NCI-H226 (cell line): Measurements from ENCODE around the gene GRB10.

Source experiments
- DNase-seq: peaks from one replicate; pipeline ENCODE4 v3.0.0-alpha.2; 2015

GRB10 gene

DNA sequence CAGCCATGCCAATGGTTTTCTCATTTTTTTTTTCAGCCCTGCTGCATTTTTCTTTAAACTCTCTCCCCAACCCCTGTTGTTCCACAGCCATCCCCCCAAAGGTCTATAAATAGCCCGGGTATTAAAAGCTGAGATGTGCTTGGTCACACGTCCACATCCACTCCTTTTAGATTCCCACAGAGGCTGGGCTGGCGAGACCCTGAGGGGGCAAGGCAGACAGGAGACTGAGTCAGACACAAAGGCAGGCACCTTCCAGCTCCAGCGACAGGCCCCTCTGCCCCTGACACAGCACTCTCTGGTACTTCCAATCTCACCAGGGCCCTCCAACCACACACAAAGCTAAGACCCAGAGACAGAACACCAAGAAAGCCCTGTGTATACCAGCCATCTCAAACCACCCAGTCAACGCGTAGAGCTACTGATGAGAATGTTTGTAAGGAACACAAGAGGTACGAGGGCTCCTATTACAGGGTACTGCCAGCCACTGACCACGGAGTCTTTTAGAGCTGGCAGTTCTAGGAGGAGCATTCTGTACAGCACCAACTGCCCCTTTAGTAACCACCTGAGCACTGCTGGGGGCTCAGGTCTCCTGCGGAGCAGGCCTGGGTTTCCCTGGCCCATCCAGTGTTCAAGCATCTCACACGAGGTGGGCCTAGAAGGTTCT lies 153.3 kb downstream of the GRB10 start:
- no peak for DNase-seq

DNA sequence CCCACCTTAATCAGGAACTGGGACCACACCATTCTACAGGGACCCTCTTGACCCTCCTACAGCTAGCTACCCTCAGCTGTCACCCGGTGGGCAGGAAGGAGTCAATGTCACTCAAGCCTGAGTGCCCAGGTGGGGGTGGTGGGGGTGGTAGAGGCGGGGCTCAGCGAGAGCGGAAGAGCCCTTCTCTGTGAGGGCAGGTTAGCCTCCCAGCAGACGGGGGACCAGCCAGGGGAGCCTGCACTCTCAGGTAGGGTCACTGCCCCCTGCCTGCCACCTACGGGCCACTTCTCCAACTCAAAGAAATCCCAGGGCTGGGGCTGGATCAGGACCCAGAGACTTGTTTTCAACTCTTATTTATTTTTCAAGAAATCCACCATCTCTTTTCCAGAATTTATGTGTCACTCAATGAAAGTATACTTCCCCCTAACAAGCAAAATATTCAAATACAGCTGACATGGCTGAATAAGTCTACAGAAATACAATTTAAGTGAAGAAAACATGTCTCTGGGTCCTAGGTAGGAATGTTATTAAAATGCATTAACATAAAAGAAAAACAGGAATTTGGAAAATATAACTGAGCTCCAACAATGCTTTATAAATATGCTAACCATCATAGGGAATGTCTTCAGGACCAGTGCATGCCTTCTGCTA lies 154.1 kb downstream of the GRB10 start:
- DNase-seq: no peak

DNA sequence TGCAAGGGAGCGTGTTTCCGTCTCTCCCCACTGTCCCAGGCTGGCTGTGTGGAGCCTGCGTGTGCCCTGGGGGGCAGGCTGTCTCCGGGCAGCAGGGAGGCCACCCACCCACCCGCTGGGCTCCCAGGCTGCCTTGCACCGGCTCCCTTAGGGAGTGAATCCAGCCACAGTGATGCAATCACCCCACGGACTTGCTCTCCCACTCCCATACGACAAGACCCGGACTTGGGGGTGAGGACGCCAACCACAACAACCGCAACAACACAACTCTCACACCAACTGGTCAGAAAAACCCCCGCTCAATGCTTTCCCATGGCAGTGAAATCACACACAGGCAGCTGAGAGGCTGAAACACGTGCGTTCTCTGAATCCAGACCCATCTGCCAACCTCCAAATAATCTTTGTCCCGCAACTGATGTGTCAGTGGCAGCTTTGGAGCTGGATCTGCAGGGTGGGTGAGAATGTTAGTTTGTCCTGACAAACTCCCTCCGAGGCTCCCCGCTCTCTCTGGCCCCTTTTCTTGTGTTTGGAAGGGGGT lies 154.8 kb downstream of the GRB10 start:
- no peak for DNase-seq

DNA sequence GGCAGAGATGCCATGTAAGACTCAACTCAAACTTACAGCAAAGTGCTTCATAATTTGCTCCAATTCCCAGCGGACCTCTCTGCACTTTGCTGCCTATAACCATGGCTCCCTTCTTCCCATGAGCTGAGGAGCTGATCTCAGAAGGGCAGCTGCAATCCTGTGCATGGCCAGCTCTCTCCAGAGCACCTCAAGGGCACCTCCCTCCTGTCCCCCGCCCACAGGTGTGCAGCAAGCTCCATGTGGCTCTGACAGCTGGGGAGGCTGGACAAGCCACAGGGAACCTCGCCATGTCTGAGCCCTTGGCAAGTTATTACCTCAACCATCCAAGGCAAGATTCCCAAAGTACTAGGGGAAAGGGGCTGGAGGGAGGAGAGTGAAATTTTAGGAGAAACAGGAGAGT lies 156.4 kb downstream of the GRB10 start:
- DNase-seq: no peak

DNA sequence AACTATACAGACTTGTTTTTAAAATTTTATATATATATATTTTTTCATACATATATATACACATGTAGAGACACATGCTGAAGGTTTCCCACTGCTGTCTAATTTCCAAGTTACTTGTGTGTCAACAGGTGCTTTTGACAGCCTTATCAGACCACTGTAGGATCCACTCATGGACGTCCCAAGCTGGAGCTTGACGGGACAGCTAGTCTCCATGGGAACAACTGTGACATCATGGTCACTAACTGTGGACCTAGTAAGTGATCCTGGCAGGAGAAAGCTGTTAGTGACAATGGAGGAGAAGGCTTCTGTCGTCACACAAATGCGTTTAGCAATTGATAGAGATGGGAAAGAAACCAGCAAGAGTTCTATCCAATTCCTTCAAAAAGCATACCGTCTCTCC lies 157.3 kb downstream of the GRB10 start:
- no peak for DNase-seq

DNA sequence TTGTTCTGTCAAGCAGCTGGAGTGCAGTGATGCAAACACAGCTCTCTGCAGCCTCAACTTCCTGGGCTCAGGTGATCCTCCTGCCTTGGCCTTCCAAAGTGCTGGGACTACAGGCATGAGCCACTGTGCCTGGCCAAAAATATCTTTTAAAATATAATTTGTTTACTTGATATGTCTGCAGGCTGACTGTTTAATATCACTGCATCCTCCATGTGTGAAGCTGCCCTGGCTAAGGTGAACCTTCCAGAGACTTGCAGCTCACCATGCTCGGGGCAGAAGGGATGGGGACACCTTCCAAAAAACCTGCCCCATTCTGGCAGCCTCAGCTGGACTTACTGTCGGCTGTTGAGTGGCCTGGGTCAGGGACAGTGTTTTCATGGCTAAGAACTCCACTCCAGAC lies 159.9 kb downstream of the GRB10 start:
- DNase-seq: no peak

DNA sequence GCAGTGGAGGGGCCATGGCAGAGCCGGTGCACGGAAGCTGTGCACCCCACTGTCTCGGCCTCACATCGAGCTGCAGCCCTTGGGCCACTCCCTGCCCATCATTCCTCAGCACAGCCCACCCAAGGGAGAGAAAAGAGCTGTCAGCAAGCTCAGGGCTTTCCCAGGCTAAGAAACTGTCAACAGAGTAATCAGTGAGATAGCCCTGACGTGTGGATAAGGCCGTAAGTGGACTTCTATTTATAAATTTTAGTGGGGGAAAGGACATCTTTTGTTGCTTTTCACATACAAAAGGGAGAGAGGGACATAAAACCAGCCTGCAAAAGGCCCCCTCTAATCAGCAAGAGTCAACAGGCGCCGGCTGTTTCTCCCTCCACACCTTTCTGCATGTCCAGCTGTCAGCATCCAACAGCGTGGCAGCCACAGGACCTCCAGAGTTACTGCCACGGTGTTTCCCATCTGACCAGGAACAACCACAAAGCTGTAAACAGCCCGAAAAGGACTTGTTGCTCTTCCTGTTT lies 160.7 kb downstream of the GRB10 start:
- DNase-seq: no peak

DNA sequence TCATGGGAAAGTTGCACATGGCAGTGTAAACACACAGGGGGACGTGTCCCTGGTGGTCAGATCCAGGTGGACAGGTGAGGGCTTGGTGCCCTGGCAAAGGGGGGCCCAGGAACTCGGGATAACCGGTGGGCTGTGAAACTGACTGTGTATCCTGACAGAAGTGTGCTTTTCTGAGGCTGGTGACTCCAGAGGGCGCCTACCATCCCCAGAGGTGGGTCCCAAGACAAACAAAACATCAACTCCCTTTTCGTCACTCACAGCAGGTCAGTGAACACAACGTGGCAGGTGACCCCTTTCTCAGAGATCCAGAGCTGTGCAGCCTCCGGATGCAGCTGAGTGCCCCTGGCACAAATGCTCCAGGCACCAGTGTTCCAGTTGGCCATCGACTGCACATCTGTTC lies 161.5 kb downstream of the GRB10 start:
- no peak for DNase-seq

DNA sequence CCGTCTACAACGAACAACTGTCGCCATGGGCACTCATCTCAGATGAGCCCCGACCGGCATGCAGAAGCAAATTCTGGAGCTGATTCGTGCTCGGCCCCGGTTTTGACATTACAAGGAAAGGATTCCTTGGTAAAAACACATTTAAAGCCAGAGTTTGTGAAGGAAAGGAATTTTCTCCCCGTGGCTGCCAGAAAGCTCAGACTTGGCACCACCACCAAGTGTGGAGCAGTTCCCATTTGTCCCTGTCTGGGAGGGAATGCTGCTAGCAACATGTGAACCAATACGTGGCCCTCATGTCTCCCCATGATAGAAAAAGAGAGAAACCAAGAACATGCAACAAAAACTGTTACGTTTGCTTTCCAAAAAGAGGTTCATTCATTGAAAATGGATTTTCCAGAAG lies 162.3 kb downstream of the GRB10 start:
- DNase-seq: no peak

DNA sequence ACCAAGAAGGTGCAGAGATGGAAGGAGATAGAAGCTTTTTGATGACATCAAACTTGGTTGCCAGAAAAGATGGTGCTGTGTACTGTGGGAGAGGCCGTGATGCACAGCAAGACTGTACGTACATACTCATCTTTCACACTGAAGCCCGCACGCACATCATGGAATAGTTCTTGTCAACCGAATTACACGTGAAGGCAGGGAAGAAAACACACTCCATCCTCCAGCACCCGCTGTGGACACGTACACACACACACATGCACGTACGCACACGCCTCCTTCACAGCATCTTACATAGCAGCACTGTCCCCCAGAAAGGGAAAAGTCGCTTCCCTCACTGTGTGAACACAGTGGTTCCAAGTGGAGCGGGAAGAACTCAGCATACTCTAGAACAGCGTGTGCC lies 163.0 kb downstream of the GRB10 start:
- DNase-seq: no peak

DNA sequence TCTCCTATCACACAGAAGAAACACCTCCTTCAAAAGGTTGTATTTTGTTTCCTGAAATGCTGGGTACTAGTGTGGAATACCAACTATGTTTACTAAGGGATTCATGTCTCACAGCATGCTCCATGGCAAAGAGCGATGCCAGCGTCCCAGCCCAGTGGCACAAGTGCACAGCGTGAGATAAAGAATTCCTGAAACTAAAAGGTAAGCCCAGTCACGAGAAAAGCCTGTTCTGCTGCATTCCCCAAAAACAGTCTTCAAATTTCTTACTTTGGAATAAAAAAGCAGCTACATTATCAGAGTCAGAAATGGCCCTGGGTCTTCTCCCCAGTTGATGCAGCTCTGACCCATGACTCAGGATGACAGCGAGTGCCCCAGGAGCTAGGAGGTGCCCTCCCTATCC lies 164.4 kb downstream of the GRB10 start:
- no peak for DNase-seq

DNA sequence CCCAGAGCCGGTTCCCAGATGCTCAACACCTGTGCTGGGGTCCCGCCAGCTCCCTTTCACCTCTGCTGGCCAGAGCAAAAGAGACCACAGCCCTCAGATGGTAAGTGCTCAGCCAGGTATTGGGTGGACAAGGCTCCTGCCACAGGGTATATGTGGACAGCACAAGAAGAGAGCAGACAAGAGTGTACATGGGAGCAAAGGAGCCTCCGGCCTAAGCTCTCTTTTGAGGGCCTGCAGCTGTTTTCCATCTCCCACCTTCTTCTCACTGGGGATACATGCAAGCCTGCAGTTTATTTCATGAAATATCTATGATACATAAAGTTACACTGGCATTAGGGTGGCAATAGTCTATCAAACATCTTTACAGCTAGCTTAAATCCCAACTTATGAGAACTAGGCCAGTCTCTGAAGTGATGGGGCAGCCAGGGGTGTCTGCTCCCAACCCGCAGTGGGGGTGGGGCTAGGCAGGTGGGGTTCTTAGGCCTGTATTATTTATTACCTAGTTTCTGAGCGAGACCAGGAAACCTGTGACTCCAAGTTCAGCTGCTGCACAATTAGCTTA lies 167.1 kb downstream of the GRB10 start:
- no peak for DNase-seq

DNA sequence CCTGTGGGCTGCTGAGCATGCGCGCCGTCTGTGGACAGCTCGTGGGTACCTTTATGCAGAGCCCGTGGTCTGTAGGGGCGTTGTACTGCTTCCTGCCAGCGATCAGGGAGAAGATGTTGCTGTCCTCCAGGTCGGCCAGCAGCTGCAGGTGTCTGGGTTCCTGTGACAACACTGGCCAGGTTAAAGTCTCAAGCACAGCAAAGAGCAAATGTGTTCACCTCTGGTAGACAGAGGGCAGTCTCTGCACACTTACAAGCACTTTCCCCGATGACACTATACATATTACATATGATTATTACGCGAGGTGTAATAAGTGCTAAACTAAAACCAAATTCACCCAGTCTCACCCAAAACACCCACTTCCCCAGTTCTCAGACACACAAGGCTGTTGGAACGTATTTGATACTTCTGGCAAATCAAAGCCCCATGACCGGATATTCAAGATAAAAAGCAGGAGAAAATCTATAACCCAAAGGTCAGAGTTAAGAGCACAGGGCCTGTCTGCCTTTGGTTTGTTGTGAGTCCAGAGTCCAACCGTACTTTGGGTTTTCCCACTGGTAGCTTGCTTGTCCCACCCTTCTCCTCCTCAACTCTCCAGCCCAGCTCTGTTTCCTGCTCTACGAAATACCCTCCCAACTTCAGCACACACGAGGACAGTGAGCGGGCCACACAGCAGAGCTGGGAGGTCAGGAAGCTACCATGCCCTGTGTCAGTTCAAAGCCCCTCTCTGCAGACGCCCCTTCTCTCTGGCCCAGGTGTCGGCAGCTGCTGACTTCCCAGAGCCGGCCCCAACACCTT lies 167.8 kb downstream of the GRB10 start:
- DNase-seq: no peak

DNA sequence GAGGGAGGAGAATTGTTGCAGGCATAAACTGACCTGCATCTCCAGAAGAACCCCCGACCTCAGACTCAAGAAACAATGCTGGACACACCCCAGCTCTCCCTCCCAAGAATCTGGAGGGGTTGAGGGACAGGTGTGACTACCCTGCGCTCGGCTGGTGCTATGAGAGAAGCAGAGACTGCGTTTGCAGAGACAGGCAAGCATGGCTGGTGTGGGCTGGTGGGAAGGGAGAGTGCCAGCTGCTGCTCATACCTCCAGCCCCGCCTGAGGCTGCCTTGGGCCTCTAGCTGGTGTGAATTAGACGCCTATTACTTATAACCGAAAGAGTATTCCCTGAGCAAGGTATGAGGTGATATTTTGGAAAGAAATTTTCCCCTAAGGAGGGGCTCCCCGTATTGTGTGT lies 169.2 kb downstream of the GRB10 start:
- no peak for DNase-seq

DNA sequence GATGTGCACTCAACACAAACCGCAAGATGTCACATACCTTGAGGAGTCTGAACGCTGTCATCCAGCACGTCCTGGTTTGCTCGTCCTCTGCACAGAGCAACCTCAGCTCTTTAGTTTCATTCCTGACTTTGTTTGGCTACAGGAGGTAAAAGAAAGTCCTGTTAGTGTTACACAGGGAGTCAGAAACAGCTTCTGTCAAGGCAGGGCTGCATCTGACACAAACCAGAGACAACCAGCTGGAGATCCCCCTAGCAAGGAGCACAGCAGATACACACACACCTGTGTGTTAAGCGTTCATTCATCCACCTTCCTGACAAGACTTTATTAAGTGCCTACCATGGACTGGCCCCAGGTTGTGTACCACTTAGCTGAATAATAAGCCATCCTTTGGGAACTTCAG lies 170.0 kb downstream of the GRB10 start:
- DNase-seq: no peak

DNA sequence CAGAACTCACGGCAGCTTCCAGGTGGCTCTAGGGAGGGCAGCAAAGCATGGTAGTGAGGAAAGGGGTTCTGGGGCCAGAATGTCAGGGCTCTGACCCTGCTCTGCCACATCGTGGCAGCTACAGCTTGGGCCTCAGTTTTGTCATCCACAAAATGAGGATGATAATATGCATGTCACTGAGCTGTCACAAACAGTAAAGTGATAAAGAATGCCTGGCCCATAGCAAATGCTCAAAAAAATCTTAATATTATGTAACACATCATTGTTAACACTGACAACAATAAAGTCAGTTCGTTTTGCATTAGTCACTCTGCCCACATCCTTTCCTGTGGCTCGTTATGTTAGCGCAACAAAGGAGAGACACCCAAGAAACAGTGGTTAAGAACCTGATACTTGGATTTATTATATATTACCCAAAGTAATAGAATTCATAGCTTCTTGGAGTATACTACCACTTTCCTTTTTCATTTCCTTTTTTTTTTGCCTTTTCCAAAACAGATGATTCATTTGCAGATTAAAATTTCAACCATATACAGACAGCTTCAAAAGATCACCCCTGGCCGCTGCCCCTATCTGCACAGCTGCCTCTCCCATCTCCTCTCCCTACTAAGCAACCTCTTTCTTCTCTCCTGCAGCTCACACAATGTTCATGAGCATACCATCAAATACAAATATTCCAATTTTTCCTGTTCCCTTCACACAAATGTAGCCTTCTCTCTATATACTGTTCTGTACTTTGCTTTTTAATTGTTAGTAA lies 172.0 kb downstream of the GRB10 start:
- DNase-seq: peak; percentile 44

DNA sequence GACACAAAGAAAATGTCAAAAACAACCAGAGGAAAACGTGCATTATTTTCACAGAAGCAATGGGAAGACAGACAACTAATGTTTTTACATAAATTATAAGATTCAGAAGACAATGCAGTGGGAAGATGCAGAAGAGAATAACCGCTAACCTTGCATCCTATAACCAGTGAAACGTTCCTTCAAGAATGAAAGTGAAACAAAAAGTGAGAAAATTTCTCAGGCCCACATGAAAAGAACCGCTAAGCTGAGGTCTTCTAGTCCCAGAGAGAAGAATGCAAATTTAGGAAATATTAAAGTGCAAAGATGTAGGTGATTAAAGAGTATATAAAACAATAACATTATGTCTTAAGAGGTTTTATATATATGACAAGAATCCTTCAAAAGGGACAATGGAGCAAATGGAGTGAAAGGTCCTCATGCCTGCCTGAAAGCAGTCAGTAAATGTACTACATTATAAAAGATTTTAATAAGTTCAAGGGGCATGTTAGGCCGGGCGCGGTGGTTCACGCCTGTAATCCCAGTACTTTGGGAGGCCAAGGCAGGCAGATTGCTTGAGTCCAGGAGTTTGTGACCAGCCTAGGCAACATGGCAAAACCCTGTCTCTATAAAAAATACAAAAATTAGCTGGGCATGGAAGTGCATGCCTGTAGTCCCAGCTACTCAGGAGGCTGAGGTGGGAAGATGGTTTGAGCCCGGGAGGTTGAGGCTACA lies 174.3 kb downstream of the GRB10 start:
- DNase-seq: no peak

DNA sequence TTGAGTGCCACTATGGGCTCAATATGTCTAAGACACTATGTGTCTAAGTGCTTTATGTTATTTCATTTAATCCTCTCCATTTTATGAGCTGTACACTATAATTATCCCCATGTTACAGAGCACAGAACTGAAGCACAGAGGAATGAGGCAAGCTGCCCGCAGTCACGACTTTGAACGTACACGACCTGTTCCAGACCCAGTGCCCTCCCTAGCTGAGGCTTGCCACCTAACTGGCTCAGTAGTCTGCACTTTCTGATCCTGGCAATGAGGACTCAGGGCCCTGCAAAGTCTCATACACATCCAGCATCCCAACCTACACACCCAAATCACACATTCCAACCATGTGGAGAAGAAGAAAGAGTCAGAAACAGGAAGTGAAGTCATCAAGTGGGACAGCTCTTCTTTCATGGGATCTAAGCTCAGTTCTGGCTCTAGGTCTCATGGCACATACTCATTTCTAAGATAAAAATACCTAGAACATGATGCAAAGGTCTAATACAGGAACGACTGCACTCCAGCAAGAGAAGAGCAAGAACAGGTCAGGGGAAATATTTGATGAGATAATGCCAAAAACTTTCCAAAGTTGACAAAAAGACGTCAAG lies 175.1 kb downstream of the GRB10 start:
- DNase-seq: peak; percentile 3

DNA sequence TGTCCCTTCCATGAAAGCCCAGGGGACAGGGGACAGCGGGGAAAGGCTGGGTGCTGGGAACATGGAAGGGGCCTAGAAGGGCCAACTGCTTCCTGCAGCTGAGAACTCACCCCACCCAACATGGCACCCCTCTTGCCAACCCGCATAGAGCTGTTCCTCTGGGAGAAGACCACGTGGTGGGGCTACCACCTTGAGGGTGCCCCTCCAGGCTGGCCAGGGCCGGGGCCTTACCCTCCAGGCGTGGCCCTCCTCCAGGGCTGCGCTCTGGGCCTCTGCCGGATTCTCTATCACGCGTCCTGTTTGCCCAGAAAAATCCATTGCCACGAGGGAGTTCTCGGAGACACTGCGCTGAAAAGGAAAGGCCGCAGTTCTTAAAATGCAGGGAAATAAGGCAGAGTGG lies 177.6 kb downstream of the GRB10 start:
- DNase-seq: no peak

DNA sequence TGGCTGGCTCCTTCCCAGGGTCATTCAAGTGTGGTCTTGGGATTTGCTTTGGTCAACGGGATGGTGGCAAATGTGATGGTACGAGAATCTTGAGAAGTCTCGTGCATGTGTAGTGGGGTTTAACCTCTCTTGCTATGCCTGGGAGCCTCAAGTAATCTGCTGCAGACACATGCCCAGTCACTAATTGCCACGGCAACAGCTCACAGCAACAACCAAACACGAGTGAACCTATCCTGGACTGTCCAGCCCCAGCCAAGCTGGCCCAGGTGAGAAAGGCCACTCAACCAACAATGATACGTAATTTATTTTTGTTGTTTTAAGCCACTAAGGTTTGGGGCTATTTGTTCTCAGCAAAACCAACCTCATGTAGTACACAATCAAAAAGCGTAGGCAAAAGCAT lies 179.4 kb downstream of the GRB10 start:
- DNase-seq: no peak

DNA sequence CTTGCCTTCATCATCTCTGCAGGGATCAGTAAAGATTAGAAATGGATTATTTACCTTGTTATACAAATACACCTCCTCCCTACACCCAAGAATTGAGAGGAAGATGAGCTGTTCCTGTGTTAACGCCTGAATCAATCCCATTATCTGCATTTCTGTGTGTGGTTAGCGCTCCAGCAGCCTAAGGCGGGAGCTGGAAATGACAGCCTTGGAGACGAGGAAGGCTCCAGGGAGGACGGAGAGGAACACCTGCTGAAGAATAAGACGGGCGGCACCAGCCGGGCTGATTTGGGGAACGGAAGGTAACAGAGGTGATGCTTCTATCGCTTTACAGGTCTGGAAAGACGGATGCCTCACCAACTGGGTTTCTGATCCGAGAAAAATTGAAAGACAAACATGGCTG lies 183.3 kb downstream of the GRB10 start:
- no peak for DNase-seq
